SK-N-SH (cell line): ENCODE results near the gene C1orf159.

Source experiments
- CTCF ChIP-seq: fragments of 200-600 bp; sonication (generic); IDR thresholded peaks from 2 replicates; pipeline ENCODE4 v1.6.1; 2017; ENCODE audit warnings: antibody characterized with exemption, mild to moderate bottlenecking, moderate library complexity
- EP300 ChIP-seq, 2 experiments: IDR thresholded peaks; 2 replicates each; pipeline versions ENCODE4 v1.4.0 to v1.6.1; 2012; ENCODE audit warnings: borderline replicate concordance in 1 of 2, low read depth in 1 of 2, low read length in 1 of 2
- JUND ChIP-seq: IDR thresholded peaks from 2 replicates; pipeline ENCODE4 v1.4.0; 2012
- NFIC ChIP-seq: IDR thresholded peaks from 2 replicates; pipeline ENCODE4 v1.4.0; 2012; ENCODE audit warnings: borderline replicate concordance
- POLR2AphosphoS5 ChIP-seq: IDR thresholded peaks from 2 replicates; pipeline ENCODE4 v1.6.1; 2012; ENCODE audit warnings: low read depth, low read length
- RFX5 ChIP-seq: IDR thresholded peaks from 2 replicates; pipeline ENCODE4 v1.6.1; 2012; ENCODE audit warnings: mild to moderate bottlenecking, improper control_type of control experiment, low read length
- TCF12 ChIP-seq: IDR thresholded peaks from 2 replicates; pipeline ENCODE4 v1.4.0; 2012
- YY1 ChIP-seq: IDR thresholded peaks from 2 replicates; pipeline ENCODE4 v1.4.0; 2012; ENCODE audit warnings: low read depth, mild to moderate bottlenecking

GRCh38 chr1:1128454-1129139, 12.7 kb upstream of the C1orf159 start:
- TF ChIP-seq RFX5, result no peak
- TF ChIP-seq CTCF, result no peak
- no peak for TF ChIP-seq EP300 (IDR thresholded peaks at IDR 0.05; ENCODE audit: borderline replicate concordance in 1 of 2, low read depth in 1 of 2, low read length in 1 of 2)
- TF ChIP-seq JUND, result no peak
- TF ChIP-seq YY1, result no peak
- TF ChIP-seq NFIC, result no peak
- no peak for TF ChIP-seq TCF12
- TF ChIP-seq POLR2AphosphoS5, result no peak
